UCSD-AML1 (cell line): ENCODE results near the gene KLC3.

ENCODE experiments used
- DNase-seq: peaks from one replicate; lab custom pipeline; 2025; ENCODE audit not compliant: unreplicated experiment; lab: John Stamatoyannopoulos, UW

Gene KLC3

DNA sequence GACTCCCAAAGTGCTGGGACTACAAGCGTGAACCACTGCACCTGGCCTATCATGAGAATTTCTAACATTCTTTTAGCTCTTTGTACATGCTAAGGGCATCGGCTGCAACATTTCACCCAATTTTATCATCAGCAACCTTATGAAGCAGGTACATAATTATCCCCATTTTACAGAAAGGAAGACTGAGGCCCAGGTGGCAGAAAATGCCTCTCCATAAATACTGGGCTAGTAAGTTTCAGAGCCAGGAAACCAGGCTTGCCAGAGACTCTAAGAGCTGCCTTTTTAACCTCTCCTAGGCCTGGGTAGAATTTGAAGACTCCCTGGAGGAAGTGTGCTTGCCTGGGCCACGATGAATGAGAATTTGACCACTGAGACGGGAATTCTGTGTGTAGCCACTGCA lies 27.6 kb downstream of the KLC3 start:
- no peak for DNase-seq

DNA sequence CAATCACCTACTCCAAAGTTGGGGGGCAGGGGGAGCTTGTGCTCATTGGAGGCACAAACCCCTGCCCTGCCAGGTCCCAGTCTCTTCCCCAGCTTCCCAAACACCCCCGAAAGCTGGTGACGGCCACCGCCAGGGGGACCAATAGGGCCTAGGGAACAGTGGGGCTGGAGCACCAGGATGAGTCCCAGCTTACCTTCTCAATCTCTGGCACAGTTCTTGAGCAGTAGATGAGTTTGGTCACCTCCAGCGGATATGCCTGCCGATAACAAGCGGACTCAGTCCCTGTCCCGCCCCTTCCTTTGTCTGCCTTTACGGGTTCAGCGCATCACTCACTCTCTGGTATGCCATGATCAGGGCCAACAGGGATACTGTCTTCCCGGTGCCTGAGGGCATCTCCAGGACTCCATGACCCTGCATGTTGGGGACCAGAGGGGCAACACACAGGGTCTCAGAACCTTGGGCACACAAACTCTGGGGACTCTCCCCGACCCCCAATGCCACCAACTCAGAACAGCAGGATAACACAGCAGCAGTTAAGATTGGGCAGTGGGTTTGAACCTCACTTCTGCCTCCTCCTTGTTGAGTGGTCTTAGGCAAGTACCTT lies 28.3 kb downstream of the KLC3 start:
- no peak for DNase-seq

DNA sequence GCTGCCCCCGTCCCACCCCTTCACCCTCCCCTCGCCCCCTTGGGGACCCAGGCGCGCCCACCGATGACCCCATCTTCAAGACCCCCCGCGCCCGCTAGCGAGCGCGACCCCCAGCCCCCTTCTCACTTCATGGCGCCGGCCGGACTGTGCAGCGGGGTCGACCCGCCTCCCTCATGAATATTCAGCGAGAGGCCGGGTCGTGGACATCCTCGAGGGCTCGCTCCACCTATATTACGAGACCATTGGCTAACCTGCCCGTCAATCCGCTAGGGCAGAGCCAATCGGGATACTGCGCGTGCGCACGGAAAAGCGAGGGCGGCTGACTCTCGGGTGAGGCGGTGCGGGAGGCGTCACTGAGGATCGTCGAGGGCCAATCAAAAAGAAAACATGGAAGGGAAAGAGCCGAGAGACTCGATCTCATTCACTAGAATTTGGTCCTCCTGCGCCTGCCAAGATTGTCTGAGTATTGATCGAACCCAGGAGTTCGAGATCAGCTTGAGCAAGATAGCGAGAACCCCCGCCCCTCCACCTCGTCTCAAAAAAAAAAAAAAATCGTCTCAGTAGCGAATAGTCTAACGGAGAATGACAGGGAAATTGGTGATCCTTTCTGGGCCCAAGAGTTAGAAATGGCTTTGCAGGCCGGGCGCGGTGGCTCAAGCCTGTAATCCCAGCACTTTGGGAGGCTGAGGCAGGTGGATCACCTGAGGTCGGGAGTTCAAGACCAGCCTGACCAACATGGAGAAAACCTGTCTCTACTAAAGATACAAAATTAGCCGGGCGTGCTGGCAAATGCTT lies 30.1 kb downstream of the KLC3 start, which contains the start of gene ERCC2:
Gene ERCC2, minus strand, starts transcription at position 164 of the 795 bp plus-strand sequence. Its CDS starts 33 bp downstream, at position 131.
- peak; percentile 98 for DNase-seq

DNA sequence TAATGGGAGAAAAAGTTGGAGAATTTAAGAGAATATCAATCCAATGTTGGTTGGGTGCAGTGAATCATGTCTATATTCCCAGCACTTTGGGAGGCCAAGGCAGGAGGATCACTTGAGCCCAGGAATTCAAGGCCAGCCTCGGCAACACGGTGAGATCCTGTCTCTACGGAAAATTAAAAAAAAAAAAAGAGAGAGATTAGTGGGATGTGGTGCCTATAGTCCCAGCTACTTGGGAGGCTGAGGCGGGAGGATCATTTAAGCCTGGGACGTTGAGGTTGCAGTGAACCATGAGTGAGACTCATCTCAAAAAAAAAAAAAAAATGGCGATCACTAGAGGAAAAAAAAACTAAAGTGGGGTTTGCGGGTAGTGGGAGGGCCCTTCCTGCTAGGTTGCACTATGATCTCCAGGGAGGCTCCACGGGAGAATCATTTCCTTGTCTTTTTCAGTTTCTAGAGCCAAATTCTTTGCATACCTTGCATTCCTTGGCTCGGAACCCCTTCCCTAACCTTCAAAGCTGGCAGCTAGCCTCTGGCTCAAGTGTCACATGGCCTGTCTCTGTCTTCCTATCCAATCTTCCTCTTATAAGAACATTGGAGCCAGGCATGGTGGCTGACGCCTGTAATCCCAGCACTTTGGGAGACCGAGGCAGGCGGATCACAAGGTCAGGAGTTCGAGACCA lies 35.6 kb downstream of the KLC3 start:
- DNase-seq, result no peak

DNA sequence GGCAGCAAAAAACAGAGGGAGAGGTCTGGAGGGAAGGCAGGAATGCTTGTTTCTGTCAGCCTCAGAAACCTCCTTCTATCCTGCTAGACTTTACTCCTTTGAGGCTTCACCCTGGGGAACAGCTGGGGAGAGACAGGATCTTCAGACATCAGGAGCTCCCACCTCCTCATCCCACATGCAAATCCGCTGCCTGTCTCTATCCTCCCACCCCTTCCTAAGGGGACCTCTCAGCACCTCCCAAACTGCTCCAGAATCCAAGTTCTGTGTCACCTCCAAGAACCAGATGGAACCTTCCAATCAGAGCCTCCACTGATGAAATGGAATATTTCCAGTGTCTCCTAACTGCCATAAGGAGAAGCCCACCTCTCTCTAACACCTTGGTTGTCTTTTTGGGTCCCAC lies 39.6 kb downstream of the KLC3 start:
- DNase-seq, result no peak

DNA sequence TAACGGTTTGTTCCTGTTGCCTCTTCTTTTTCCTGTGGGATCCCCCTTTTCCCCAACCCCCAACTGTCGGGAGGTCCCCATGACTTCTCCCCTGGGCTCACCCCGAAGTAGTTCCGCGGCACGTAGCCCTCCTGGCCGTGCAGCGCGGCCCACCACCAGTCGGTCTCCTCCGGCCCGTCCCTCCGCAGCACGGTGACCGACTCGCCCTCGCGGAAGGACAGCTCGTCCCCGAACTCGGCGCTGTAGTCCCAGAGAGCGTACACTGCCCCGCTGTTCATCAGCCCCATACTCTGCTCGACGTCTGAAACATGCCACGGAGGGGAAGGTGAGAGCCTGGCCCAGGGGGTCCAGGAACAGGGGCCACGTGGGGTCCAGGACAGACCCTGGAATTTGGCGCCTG lies 41.9 kb downstream of the KLC3 start:
- no peak for DNase-seq

DNA sequence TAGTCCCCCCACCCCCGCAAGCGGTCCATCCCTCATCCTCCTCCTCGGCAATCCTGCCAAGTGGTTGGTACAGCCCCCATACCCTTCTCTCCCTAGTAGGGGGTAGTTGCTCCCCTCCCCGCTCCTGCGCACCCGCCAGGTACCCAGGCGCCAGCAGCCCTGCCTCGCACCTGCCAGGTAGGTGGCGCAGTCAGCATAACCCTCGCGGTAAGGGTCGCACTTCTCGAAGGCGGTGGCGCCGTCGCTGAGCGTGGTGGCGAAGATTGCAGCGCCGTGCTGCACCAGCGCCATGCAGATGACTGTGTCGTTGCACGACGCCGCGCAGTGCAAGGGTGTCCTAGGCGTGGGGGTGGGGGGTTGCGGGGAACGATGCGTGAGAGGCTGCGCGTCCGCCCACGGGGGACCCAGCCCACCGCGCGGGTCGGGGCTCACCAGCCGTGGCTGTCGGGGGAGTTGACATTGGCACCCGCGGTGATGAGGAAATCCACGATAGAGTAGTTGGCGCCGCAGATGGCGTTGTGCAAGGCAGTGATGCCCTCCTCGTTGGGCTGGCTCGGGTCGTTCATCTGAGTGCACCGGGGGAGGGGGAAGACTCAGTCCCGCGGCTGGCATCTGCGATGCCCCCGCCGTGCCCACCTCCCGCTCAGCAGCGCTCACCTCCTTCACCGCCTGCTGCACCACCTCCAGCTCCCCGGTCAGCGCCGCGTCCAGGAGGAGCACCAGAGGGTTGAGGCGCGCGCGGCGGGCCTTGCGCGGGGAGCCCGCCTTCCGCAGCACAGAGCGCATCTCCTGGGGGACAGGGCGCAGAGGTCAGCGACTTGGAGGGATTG lies 45.1 kb downstream of the KLC3 start:
- DNase-seq, result no peak

DNA sequence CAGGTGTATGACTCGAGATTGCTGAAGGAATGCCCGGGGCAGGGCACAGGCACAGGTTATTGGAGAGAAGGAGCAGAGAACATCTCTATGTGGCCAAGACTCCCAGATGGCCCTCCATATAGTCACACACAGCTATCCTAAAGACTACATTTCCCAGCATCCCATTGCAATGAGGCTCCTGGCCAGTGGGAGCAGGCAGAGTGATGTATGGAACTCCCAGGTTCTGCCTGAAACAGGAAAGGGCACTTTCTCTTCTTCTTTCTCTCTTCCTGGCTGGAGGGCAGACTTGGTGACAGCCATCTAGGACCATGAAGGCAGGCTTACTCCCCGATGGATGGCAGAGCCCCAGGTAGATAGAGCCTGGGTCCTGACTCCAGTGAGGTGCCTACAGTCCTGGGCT lies 50.8 kb downstream of the KLC3 start:
- peak; percentile 31 for DNase-seq

DNA sequence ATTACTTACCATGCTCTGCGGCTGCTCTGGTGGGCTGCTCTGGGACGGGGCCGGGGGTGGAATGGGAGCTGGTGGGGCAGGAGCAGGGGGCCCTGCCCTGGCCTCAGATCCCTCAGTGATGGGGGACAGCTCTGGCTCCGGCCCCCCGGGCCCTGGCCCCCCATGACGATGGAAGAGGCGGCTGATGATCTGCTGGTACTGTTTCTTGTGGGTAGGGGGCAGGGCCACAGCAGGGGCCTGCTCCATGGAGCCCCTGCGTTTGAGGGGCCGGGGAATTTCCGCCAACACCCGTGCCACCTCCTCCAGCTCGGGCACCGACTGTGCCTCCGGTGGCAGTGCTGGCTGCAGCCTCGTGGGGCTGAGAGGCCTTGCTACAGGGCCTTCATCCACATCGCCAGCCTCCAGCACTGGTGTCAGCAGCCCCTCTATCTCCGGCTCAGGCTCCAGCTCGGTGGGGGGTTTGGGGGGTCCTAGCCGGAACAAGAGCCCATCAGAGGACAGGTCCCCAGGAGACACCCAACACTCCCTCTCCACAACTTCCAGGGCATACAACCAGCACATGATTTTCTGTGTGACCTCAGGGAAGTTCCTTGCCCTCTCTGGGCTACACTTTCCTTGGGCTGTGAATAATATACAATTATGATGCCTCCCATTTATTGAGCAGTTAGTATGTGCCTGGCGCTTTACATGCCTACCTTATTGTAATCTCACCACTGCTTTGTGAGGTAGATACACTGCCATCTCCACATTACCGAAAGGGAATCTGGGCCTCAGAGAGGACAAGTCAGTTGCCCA lies 51.5 kb downstream of the KLC3 start:
- DNase-seq, result no peak

DNA sequence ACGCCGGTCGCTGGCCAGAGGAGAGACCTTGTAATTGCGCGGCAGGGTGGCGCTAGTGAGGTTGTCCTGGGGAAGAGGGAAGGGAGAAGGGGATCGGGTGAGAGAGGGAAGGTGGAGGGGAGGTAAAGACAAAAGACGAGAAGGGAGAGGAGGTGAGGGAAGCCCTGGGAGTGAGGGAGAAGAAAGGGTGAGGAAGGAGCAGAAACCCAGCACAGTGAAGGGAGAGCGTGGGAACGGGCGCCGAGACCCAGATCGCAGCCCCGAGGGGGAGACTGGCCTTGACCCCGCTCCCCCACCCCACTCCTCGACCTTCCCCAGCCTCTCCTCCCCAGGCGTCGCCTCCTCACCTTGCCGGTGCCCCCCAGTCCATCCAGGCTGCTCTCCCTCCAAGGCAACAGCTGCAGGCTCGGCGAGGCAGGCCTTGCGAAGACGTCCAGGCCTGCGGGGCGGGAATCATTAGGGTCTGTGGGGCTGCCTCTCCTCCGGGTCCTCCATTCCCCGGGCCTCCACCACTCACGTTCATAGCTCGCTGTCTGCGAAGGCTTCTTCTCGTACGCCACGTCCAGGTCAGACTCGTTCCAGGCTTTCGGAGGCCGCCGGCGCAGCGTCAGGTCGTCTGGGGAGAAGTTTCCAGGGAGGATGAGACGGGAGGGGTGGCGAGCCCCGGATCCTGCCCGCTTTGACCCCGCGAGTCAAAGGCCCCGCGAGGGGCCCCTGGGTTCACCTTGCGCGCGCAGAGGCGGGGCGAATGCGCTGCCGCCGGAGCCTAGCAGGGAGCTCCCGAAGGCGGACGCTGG lies 55.5 kb downstream of the KLC3 start:
- DNase-seq, result no peak

DNA sequence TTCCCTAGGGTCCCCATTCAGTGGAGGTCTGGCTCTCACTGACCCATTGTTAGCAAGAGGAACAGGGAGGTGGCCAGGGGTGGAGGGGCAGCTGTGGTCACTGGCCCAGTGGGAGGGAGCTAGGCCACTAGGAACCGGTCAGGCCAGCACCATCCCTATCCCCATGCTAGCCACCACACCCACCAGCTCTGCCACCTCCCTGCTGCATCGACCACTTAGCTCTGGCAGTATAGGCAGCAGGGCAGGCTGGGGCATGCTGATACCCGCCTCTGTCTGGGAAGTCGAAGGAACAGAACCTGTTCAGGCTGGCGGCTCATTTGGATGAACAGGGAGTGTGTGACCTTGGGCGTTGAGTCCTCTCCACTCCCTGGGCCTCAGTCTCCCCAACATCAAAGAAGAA lies 59.6 kb downstream of the KLC3 start:
- no peak for DNase-seq
